ENCODE measurements around the gene SLC16A3.
"Not testable (repeated sequence)": the region's sequence is repeated elsewhere in the genome, so short reads cannot be mapped to it uniquely, and the experiment has no call there.

Gene SLC16A3

GRCh38 chr17:82205720-82206508, 22.9 kb upstream of the SLC16A3 start:
- Histone ChIP-seq H3K9me3 (ENCODE audit: control insufficient read depth in 1 of 2, low read length in 2 of 2) (no peaks in the 10 kb centered on the region), H3K36me3 (ENCODE audit: control insufficient read depth in 1 of 2, insufficient read depth in 2 of 2, low read length in 2 of 2) (peaks cover 0 to 4% of the 10 kb centered on the region in 2 donors), H3K4me3 (ENCODE audit: low read depth in 1 of 2, low read length in 2 of 2) (peak overlapping the region in 1 of 2 donors; percentile 4), H3K27ac (ENCODE audit: low read length) (peak overlapping the region; percentile 82), H3K4me1 (ENCODE audit: control insufficient read depth in 1 of 2, insufficient read depth in 2 of 2, low read length in 2 of 2) (peaks cover 4 to 8% of the 10 kb centered on the region in 2 donors), H3K27me3 (ENCODE audit: low read depth, low read length) (no peaks in the 10 kb centered on the region)

- not testable (repeated sequence) for H3K4me3 ChIP-seq (ENCODE audit: low read depth in 1 of 2, low read length in 2 of 2); H3K27ac ChIP-seq (ENCODE audit: low read length); H3K27me3 ChIP-seq (ENCODE audit: low read depth, low read length); H3K9me3 ChIP-seq (ENCODE audit: control insufficient read depth in 1 of 2, low read length in 2 of 2); H3K36me3 ChIP-seq (ENCODE audit: control insufficient read depth in 1 of 2, insufficient read depth in 2 of 2, low read length in 2 of 2)
- peaks cover 5 to 26% of the 10 kb centered on the region in 2 donors for H3K4me1 ChIP-seq (ENCODE audit: control insufficient read depth in 1 of 2, insufficient read depth in 2 of 2, low read length in 2 of 2)
Observed at GRCh38 chr17:82210655-82211054, 18.2 kb upstream of the SLC16A3 start.

- Histone ChIP-seq H3K9me3 (ENCODE audit: control insufficient read depth in 1 of 2, low read length in 2 of 2) (no peaks in the 10 kb centered on the region), H3K4me3 (ENCODE audit: low read depth in 1 of 2, low read length in 2 of 2) (peak within 1 kb of the TSS; percentile 52 to 86), H3K36me3 (ENCODE audit: control insufficient read depth in 1 of 2, insufficient read depth in 2 of 2, low read length in 2 of 2) (peaks cover 0 to 2% of the 10 kb centered on the region in 2 donors), H3K27me3 (ENCODE audit: low read depth, low read length) (no peaks in the 10 kb centered on the region), H3K4me1 (ENCODE audit: control insufficient read depth in 1 of 2, insufficient read depth in 2 of 2, low read length in 2 of 2) (peaks cover 0 to 34% of the 10 kb centered on the region in 2 donors), H3K27ac (ENCODE audit: low read length) (no peak within 1 kb of the TSS)
Observed at GRCh38 chr17:82212331-82213250, 16.3 kb upstream of the SLC16A3 start, which contains the start of gene CCDC57. CCDC57 (minus strand) TSS chr17:82212842; CDS start chr17:82201944, 10,898 bp downstream.

- H3K27me3 ChIP-seq (ENCODE audit: low read depth, low read length): no peaks in the 10 kb centered on the region
- no peaks in the 10 kb centered on the region for H3K36me3 ChIP-seq (ENCODE audit: control insufficient read depth in 1 of 2, insufficient read depth in 2 of 2, low read length in 2 of 2)
- no peaks in the 10 kb centered on the region for H3K9me3 ChIP-seq (ENCODE audit: control insufficient read depth in 1 of 2, low read length in 2 of 2)
- H3K4me3 ChIP-seq (ENCODE audit: low read depth in 1 of 2, low read length in 2 of 2): peak overlapping the region; percentile 44 to 86
- H3K4me1 ChIP-seq (ENCODE audit: control insufficient read depth in 1 of 2, insufficient read depth in 2 of 2, low read length in 2 of 2): peaks cover 0 to 34% of the 10 kb centered on the region in 2 donors
- no peak overlapping the region for H3K27ac ChIP-seq (ENCODE audit: low read length)
Observed at GRCh38 chr17:82213251-82214011, 15.4 kb upstream of the SLC16A3 start.

GRCh38 chr17:82214012-82214628, 14.7 kb upstream of the SLC16A3 start:
- Histone ChIP-seq H3K9me3 (ENCODE audit: control insufficient read depth in 1 of 2, low read length in 2 of 2) (no peaks in the 10 kb centered on the region), H3K36me3 (ENCODE audit: control insufficient read depth in 1 of 2, insufficient read depth in 2 of 2, low read length in 2 of 2) (no peaks in the 10 kb centered on the region), H3K4me3 (ENCODE audit: low read depth in 1 of 2, low read length in 2 of 2) (no peak overlapping the region), H3K27ac (ENCODE audit: low read length) (no peak overlapping the region), H3K4me1 (ENCODE audit: control insufficient read depth in 1 of 2, insufficient read depth in 2 of 2, low read length in 2 of 2) (peaks cover 0 to 34% of the 10 kb centered on the region in 2 donors), H3K27me3 (ENCODE audit: low read depth, low read length) (no peaks in the 10 kb centered on the region)

- Histone ChIP-seq H3K4me3 (ENCODE audit: low read depth in 1 of 2, low read length in 2 of 2) (no peak overlapping the region), H3K36me3 (ENCODE audit: control insufficient read depth in 1 of 2, insufficient read depth in 2 of 2, low read length in 2 of 2) (no peaks in the 10 kb centered on the region), H3K4me1 (ENCODE audit: control insufficient read depth in 1 of 2, insufficient read depth in 2 of 2, low read length in 2 of 2) (peaks cover 0 to 34% of the 10 kb centered on the region in 2 donors), H3K27ac (ENCODE audit: low read length) (peak overlapping the region; percentile 51), H3K9me3 (ENCODE audit: control insufficient read depth in 1 of 2, low read length in 2 of 2) (no peaks in the 10 kb centered on the region), H3K27me3 (ENCODE audit: low read depth, low read length) (no peaks in the 10 kb centered on the region)
Observed at GRCh38 chr17:82215095-82215971, 13.5 kb upstream of the SLC16A3 start.

- H3K9me3 ChIP-seq (ENCODE audit: control insufficient read depth in 1 of 2, low read length in 2 of 2): no peaks in the 10 kb centered on the region
- no peaks in the 10 kb centered on the region for H3K36me3 ChIP-seq (ENCODE audit: control insufficient read depth in 1 of 2, insufficient read depth in 2 of 2, low read length in 2 of 2)
- H3K27me3 ChIP-seq (ENCODE audit: low read depth, low read length): no peaks in the 10 kb centered on the region
- peak overlapping the region; percentile 51 for H3K27ac ChIP-seq (ENCODE audit: low read length)
- H3K4me1 ChIP-seq (ENCODE audit: control insufficient read depth in 1 of 2, insufficient read depth in 2 of 2, low read length in 2 of 2): peaks cover 0 to 34% of the 10 kb centered on the region in 2 donors
- H3K4me3 ChIP-seq (ENCODE audit: low read depth in 1 of 2, low read length in 2 of 2): no peak overlapping the region
Observed at GRCh38 chr17:82215972-82216300, 12.9 kb upstream of the SLC16A3 start.

GRCh38 chr17:82216301-82217119, 12.3 kb upstream of the SLC16A3 start:
- Histone ChIP-seq H3K27ac (ENCODE audit: low read length) (peak overlapping the region; percentile 51), H3K36me3 (ENCODE audit: control insufficient read depth in 1 of 2, insufficient read depth in 2 of 2, low read length in 2 of 2) (no peaks in the 10 kb centered on the region), H3K9me3 (ENCODE audit: control insufficient read depth in 1 of 2, low read length in 2 of 2) (no peaks in the 10 kb centered on the region), H3K4me1 (ENCODE audit: control insufficient read depth in 1 of 2, insufficient read depth in 2 of 2, low read length in 2 of 2) (peaks cover 0 to 32% of the 10 kb centered on the region in 2 donors), H3K27me3 (ENCODE audit: low read depth, low read length) (no peaks in the 10 kb centered on the region), H3K4me3 (ENCODE audit: low read depth in 1 of 2, low read length in 2 of 2) (no peak overlapping the region)

- Histone ChIP-seq H3K27ac (ENCODE audit: low read length) (peak overlapping the region; percentile 45), H3K9me3 (ENCODE audit: control insufficient read depth in 1 of 2, low read length in 2 of 2) (no peaks in the 10 kb centered on the region), H3K4me1 (ENCODE audit: control insufficient read depth in 1 of 2, insufficient read depth in 2 of 2, low read length in 2 of 2) (peaks cover 0 to 26% of the 10 kb centered on the region in 2 donors), H3K27me3 (ENCODE audit: low read depth, low read length) (no peaks in the 10 kb centered on the region), H3K4me3 (ENCODE audit: low read depth in 1 of 2, low read length in 2 of 2) (no peak overlapping the region), H3K36me3 (ENCODE audit: control insufficient read depth in 1 of 2, insufficient read depth in 2 of 2, low read length in 2 of 2) (no peaks in the 10 kb centered on the region)
Observed at GRCh38 chr17:82217120-82217529, 11.7 kb upstream of the SLC16A3 start.
